Left colon (tissue), 2 donors: ENCODE measurements around the gene ACSM4. TPM values are rescaled to one million over a fixed set of nuclear protein-coding genes. Genes with fewer than 3 reads are reported as not detected.

Source experiments
- total RNA-seq, 2 donors: library from RNA; stranded (reverse); fragmentation: NEBNext Ultra II Directional; extraction: Animal tissue kit (Norgen Biotek cat#: 25700); gene quantifications; one replicate each; pipeline ENCODE4 v1.2.1, GENCODE V29; 2021
- donor health status: DM: no; HTN: no; CAD: no.
- donor health status: DM: yes; HTN: yes; CAD: no.

ACSM4 gene
- total RNA-seq, 2 donors from 2014 or later, result not detected

Other genes with a start within 250 kb of the ACSM4 start
- gene C1S, start 243.4 kb upstream of the ACSM4 start, total RNA-seq, result 100 to 1,000 TPM in 1 of 2 donors, 10 to 100 TPM in 1; 54.9 to 109 TPM
- gene C1R, start 211.6 kb upstream of the ACSM4 start, total RNA-seq, result 100 to 1,000 TPM in 1 of 2 donors, 10 to 100 TPM in 1; 63.1 to 129 TPM
- 10 to 100 TPM; 48.6 to 52.7 TPM for gene C1RL, start 194.9 kb upstream of the ACSM4 start, total RNA-seq
- gene RBP5, start 175.2 kb upstream of the ACSM4 start, total RNA-seq, result 1 to 10 TPM; 2.0 to 2.8 TPM
- 10 to 100 TPM in 1 of 2 donors, 1 to 10 TPM in 1; 8.3 to 13.1 TPM for gene CLSTN3, start 173.7 kb upstream of the ACSM4 start, total RNA-seq
- gene PEX5, start 114.4 kb upstream of the ACSM4 start, total RNA-seq, result 10 to 100 TPM; 36.9 to 39.2 TPM
- gene CD163L1, start 140.1 kb downstream of the ACSM4 start, total RNA-seq, result 10 to 100 TPM in 1 of 2 donors, 1 to 10 TPM in 1; 9.8 to 18.3 TPM
- gene CD163, start 199.7 kb downstream of the ACSM4 start, total RNA-seq, result 10 to 100 TPM; 29.8 to 45.2 TPM